ENCODE results near the gene GID4. TPM values are rescaled to one million over a fixed set of nuclear protein-coding genes. Genes with fewer than 3 reads are reported as not detected.
A peak's percentile ranks its signal among the peaks of the same experiment; 100 is the strongest.

The GID4 gene
- polyA plus RNA-seq, 3 donors from 2014 or later: 4.3 to 7.4 (median 5.0) TPM

- H3K27me3 Mint-ChIP-seq (ENCODE audit: low read depth in 3 of 3): peaks cover 0 to 11% (median 10%) of the 10 kb centered on the region in 3 donors
- peaks cover 17 to 18% of the 10 kb centered on the region in 2 donors for H3K4me1 Mint-ChIP-seq
- no peak overlapping the region for H3K4me3 Mint-ChIP-seq
- no peaks in the 10 kb centered on the region for H3K9me3 Mint-ChIP-seq
- H3K36me3 Mint-ChIP-seq: no peaks in the 10 kb centered on the region
- no peak for DNase-seq
- H3K27ac Mint-ChIP-seq: peak overlapping the region in 1 of 6 donors; percentile 38
Observed at GRCh38 chr17:18074566-18075272, 35.5 kb downstream of the GID4 start.

GRCh38 chr17:18076936-18077335 is 37.7 kb downstream of the GID4 start:
- Mint-ChIP-seq H3K4me1 (peaks cover under 1 to 2% of the 10 kb centered on the region in 2 donors), H3K27me3 (ENCODE audit: low read depth in 3 of 3) (peaks cover 0 to 15% (median 14%) of the 10 kb centered on the region in 3 donors), H3K27ac (no peak overlapping the region), H3K9me3 (no peaks in the 10 kb centered on the region), H3K36me3 (no peaks in the 10 kb centered on the region), H3K4me3 (no peak overlapping the region)
- DNase-seq: no peak

GRCh38 chr17:18079543-18079942 is 40.3 kb downstream of the GID4 start:
- no peak for DNase-seq
- Mint-ChIP-seq H3K4me3 (no peak overlapping the region), H3K9me3 (no peaks in the 10 kb centered on the region), H3K36me3 (no peaks in the 10 kb centered on the region), H3K27me3 (ENCODE audit: low read depth in 3 of 3) (peaks cover 0 to 14% (median 12%) of the 10 kb centered on the region in 3 donors), H3K4me1 (no peaks in the 10 kb centered on the region), H3K27ac (no peak overlapping the region)

- Mint-ChIP-seq H3K9me3 (no peaks in the 10 kb centered on the region), H3K4me1 (peaks cover 20 to 22% of the 10 kb centered on the region in 2 donors), H3K27me3 (ENCODE audit: low read depth in 3 of 3) (peaks cover 0 to 13% (median 5%) of the 10 kb centered on the region in 3 donors), H3K4me3 (no peak overlapping the region), H3K36me3 (no peaks in the 10 kb centered on the region), H3K27ac (no peak overlapping the region)
- DNase-seq: no peak
Observed at GRCh38 chr17:18084256-18084655, 45.0 kb downstream of the GID4 start.

- peak within 1 kb of the TSS; percentile 94 to 99 (median 98) for H3K27ac Mint-ChIP-seq
- peaks cover 0 to 8% (median 0%) of the 10 kb centered on the region in 3 donors for H3K27me3 Mint-ChIP-seq (ENCODE audit: low read depth in 3 of 3)
- no peaks in the 10 kb centered on the region for H3K9me3 Mint-ChIP-seq
- H3K4me1 Mint-ChIP-seq: peaks cover 31 to 35% of the 10 kb centered on the region in 2 donors
- peak within 1 kb of the TSS; percentile 96 to 99 (median 97) for H3K4me3 Mint-ChIP-seq
- peak; percentile 85 to 87 (median 86) for DNase-seq
- H3K36me3 Mint-ChIP-seq: peaks cover 0 to under 1% (median 0%) of the 10 kb centered on the region in 3 donors
Observed at GRCh38 chr17:18087610-18088491, 48.6 kb downstream of the GID4 start, which contains the start of gene DRG2. Gene DRG2, plus strand, starts transcription at chr17:18087948. Its CDS starts 76 bp downstream, at chr17:18088024.

GRCh38 chr17:18089613-18090012 is 50.4 kb downstream of the GID4 start:
- peaks cover 36 to 43% of the 10 kb centered on the region in 2 donors for H3K4me1 Mint-ChIP-seq

GRCh38 chr17:18093616-18094408 is 54.6 kb downstream of the GID4 start:
- Mint-ChIP-seq H3K9me3 (no peaks in the 10 kb centered on the region), H3K4me1 (peaks cover 27 to 40% of the 10 kb centered on the region in 2 donors), H3K27ac (peak overlapping the region in 1 of 6 donors; percentile 4), H3K27me3 (ENCODE audit: low read depth in 3 of 3) (no peaks in the 10 kb centered on the region), H3K36me3 (peaks cover 12 to 23% (median 15%) of the 10 kb centered on the region in 3 donors), H3K4me3 (no peak overlapping the region)
- DNase-seq: no peak

More at GRCh38 chr17:18089613-18090012, 50.4 kb downstream of the GID4 start:
- Mint-ChIP-seq H3K36me3 (peaks cover 0 to 10% (median 6%) of the 10 kb centered on the region in 3 donors), H3K27me3 (ENCODE audit: low read depth in 3 of 3) (peaks cover 0 to 8% (median 0%) of the 10 kb centered on the region in 3 donors), H3K4me3 (peak overlapping the region; percentile 4 to 99 (median 97)), H3K27ac (peak overlapping the region; percentile 8 to 99 (median 70)), H3K9me3 (no peaks in the 10 kb centered on the region)
- no peak for DNase-seq

- no peak for DNase-seq
- peak overlapping the region in 1 of 6 donors; percentile 4 for H3K27ac Mint-ChIP-seq
- H3K4me3 Mint-ChIP-seq: no peak overlapping the region
- no peaks in the 10 kb centered on the region for H3K27me3 Mint-ChIP-seq (ENCODE audit: low read depth in 3 of 3)
- H3K4me1 Mint-ChIP-seq: peaks cover 22 to 34% of the 10 kb centered on the region in 2 donors
- peaks cover 12 to 25% (median 15%) of the 10 kb centered on the region in 3 donors for H3K36me3 Mint-ChIP-seq
- H3K9me3 Mint-ChIP-seq: no peaks in the 10 kb centered on the region
Observed at GRCh38 chr17:18094409-18094807, 55.2 kb downstream of the GID4 start.

GRCh38 chr17:18099516-18099915 is 60.3 kb downstream of the GID4 start:
- peaks cover 10 to 17% (median 12%) of the 10 kb centered on the region in 3 donors for H3K36me3 Mint-ChIP-seq
- no peak overlapping the region for H3K4me3 Mint-ChIP-seq
- no peak for DNase-seq
- peak overlapping the region in 1 of 6 donors; percentile 28 for H3K27ac Mint-ChIP-seq
- no peaks in the 10 kb centered on the region for H3K9me3 Mint-ChIP-seq
- peaks cover 0 to 3% (median 2%) of the 10 kb centered on the region in 3 donors for H3K27me3 Mint-ChIP-seq (ENCODE audit: low read depth in 3 of 3)
- peaks cover 7 to 14% of the 10 kb centered on the region in 2 donors for H3K4me1 Mint-ChIP-seq

- Mint-ChIP-seq H3K9me3 (no peaks in the 10 kb centered on the region), H3K27ac (no peak overlapping the region), H3K4me1 (peaks cover 7 to 13% of the 10 kb centered on the region in 2 donors), H3K27me3 (ENCODE audit: low read depth in 3 of 3) (peaks cover 0 to 3% (median 2%) of the 10 kb centered on the region in 3 donors), H3K4me3 (no peak overlapping the region), H3K36me3 (peaks cover 10 to 15% (median 11%) of the 10 kb centered on the region in 3 donors)
- no peak for DNase-seq
Observed at GRCh38 chr17:18100616-18101015, 61.4 kb downstream of the GID4 start.

GRCh38 chr17:18101828-18102227 is 62.6 kb downstream of the GID4 start:
- Mint-ChIP-seq H3K27me3 (ENCODE audit: low read depth in 3 of 3) (peaks cover 0 to 3% (median 2%) of the 10 kb centered on the region in 3 donors), H3K4me3 (no peak overlapping the region), H3K27ac (no peak overlapping the region), H3K4me1 (peaks cover 0 to under 1% of the 10 kb centered on the region in 2 donors), H3K36me3 (peaks cover 0 to 4% (median 0%) of the 10 kb centered on the region in 3 donors), H3K9me3 (no peaks in the 10 kb centered on the region)
- DNase-seq: no peak

GRCh38 chr17:18102640-18103039 is 63.4 kb downstream of the GID4 start:
- H3K4me3 Mint-ChIP-seq: no peak overlapping the region
- H3K27ac Mint-ChIP-seq: no peak overlapping the region
- H3K27me3 Mint-ChIP-seq (ENCODE audit: low read depth in 3 of 3): peaks cover 0 to 3% (median 2%) of the 10 kb centered on the region in 3 donors
- no peaks in the 10 kb centered on the region for H3K9me3 Mint-ChIP-seq
- H3K4me1 Mint-ChIP-seq: no peaks in the 10 kb centered on the region
- DNase-seq: no peak
- peaks cover 0 to 4% (median 0%) of the 10 kb centered on the region in 3 donors for H3K36me3 Mint-ChIP-seq

GRCh38 chr17:18105027-18105426 is 65.8 kb downstream of the GID4 start:
- H3K4me3 Mint-ChIP-seq: no peak overlapping the region
- H3K27ac Mint-ChIP-seq: no peak overlapping the region

More at GRCh38 chr17:18105027-18105426, 65.8 kb downstream of the GID4 start:
- H3K9me3 Mint-ChIP-seq: no peaks in the 10 kb centered on the region
- H3K36me3 Mint-ChIP-seq: no peaks in the 10 kb centered on the region
- H3K27me3 Mint-ChIP-seq (ENCODE audit: low read depth in 3 of 3): peaks cover 0 to 3% (median 2%) of the 10 kb centered on the region in 3 donors
- peaks cover 0 to 2% of the 10 kb centered on the region in 2 donors for H3K4me1 Mint-ChIP-seq
- DNase-seq: no peak

Measured in immature natural killer cell (primary cell).